MM.1S (cell line): ENCODE results near the gene DCDC2C.

Source experiments
- DNase-seq: peaks from one replicate; pipeline ENCODE4 v3.0.0-alpha.2; 2015
- H2AFZ ChIP-seq: fragments of 300-600 bp; sonication (generic); 2 replicates; pipeline ENCODE4 v1.6.0; 2016; ENCODE audit warnings: antibody characterized with exemption, low read length
- H3F3A ChIP-seq: fragments of 300-600 bp; sonication (generic); 2 replicates; pipeline ENCODE4 v1.6.1; 2016; ENCODE audit warnings: mild to moderate bottlenecking, antibody characterized with exemption, low read length, moderate library complexity, mixed read lengths; ENCODE audit not compliant: insufficient read depth
- H3K27ac ChIP-seq: fragments of 300-600 bp; sonication (generic); 2 replicates; pipeline ENCODE4 v1.5.1; 2016; ENCODE audit warnings: mild to moderate bottlenecking, low read length
- H3K27me3 ChIP-seq: fragments of 300-600 bp; sonication (generic); replicated peaks from 2 replicates; pipeline ENCODE4 v1.6.0; 2016; ENCODE audit warnings: low read length; ENCODE audit not compliant: insufficient read depth
- H3K36me3 ChIP-seq: fragments of 300-600 bp; sonication (generic); replicated peaks from 2 replicates; pipeline ENCODE4 v1.6.1; 2016; ENCODE audit warnings: mild to moderate bottlenecking, low read length, mixed read lengths; ENCODE audit not compliant: insufficient read depth
- H3K4me1 ChIP-seq: fragments of 300-600 bp; sonication (generic); 2 replicates; pipeline ENCODE4 v1.6.1; 2016; ENCODE audit warnings: low read length, mixed read lengths
- H3K4me2 ChIP-seq: fragments of 300-600 bp; sonication (generic); 2 replicates; pipeline ENCODE4 v1.6.0; 2016; ENCODE audit warnings: low read depth, low read length
- H3K4me3 ChIP-seq: fragments of 300-600 bp; sonication (generic); 2 replicates; pipeline ENCODE4 v1.5.1; 2016; ENCODE audit warnings: low read length, mixed read lengths
- H3K79me2 ChIP-seq: fragments of 300-600 bp; sonication (generic); 2 replicates; pipeline ENCODE4 v1.6.1; 2016; ENCODE audit warnings: mixed run types, low read length, mixed read lengths
- H3K9ac ChIP-seq: fragments of 300-600 bp; sonication (generic); 2 replicates; pipeline ENCODE4 v1.6.1; 2016; ENCODE audit warnings: low read length, mixed read lengths
- H3K9me2 ChIP-seq: fragments of 300-600 bp; sonication (generic); replicated peaks from 2 replicates; pipeline ENCODE4 v1.6.1; 2016; ENCODE audit warnings: mild to moderate bottlenecking, low read length, mixed read lengths; ENCODE audit not compliant: insufficient read depth
- H3K9me3 ChIP-seq: fragments of 300-600 bp; sonication (generic); replicated peaks from 2 replicates; pipeline ENCODE4 v1.6.1; 2016; ENCODE audit warnings: mild to moderate bottlenecking, low read length, mixed read lengths; ENCODE audit not compliant: insufficient read depth
- H4K20me1 ChIP-seq: fragments of 300-600 bp; sonication (generic); 2 replicates; pipeline ENCODE4 v1.6.1; 2016; ENCODE audit warnings: mild to moderate bottlenecking, low read length, moderate library complexity, mixed read lengths; ENCODE audit not compliant: insufficient read depth
- CTCF ChIP-seq: fragments of 300-600 bp; sonication (generic); IDR thresholded peaks from 2 replicates; pipeline ENCODE4 v1.5.1; 2016; ENCODE audit warnings: antibody characterized with exemption, low read length, mixed read lengths
- EZH2 ChIP-seq: fragments of 300-600 bp; sonication (generic); optimal IDR thresholded peaks from 2 replicates; pipeline ENCODE3; 2017; ENCODE audit warnings: low read depth, mild to moderate bottlenecking, antibody characterized with exemption, low read length, mixed read lengths
- EZH2phosphoT487 ChIP-seq: fragments of 300-600 bp; sonication (generic); IDR thresholded peaks from 2 replicates; pipeline ENCODE4 v1.6.1; 2018; ENCODE audit warnings: antibody characterized with exemption, low read length

The DCDC2C gene

DNA sequence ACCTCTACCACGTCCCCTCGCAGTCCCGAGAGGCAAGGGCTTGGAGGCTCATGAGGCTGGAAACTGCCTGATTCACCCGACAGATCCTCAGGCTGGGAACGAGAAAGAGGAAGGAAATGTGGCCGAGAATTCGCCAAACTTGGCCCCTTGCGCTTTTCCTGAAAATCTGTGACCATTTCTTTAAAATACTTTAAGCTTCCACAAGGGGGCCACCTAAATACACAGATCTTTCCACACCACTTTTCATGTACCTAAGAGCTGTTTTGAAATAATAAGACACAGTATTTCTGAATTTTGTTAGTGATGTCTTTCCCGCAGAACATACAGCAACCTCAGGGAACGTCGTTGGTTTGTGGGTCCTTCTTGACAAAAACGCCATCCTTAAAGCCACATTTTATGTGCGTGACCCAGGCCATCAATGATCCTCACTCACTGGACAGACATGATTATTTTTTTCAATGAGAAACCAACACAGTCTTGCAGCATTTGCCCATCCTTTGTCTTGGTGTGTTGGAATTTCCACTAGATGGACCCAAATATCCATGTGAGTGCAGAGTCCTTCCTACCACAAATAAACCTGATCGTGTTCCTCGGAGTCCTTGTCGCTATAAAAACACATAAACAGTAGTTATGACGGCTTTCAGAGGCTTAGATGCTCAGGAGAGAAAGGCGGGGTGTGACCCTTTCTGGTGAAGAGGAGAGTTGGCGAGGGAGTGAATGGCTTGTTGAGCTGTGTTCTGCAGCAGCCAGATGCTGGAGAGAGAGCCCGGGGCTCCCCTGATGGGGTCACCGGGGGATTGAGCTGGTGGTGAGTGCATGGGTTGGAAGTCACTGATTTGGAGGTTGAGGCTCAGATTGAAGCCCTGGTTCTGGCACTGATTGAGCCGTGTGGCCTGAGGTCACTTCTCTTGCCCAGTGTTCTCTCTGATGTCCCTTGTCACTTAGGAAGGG is 25.0 kb downstream of the DCDC2C start:
- Histone ChIP-seq H3K4me1 (no peaks in the 10 kb centered on the region), H3K27me3 (no peaks in the 10 kb centered on the region), H3K4me3 (no peak overlapping the region), H3K9me2 (no peaks in the 10 kb centered on the region), H3K79me2 (no peaks in the 10 kb centered on the region), H3K36me3 (no peaks in the 10 kb centered on the region), H3K4me2 (peak overlapping the region; percentile 27; the same call in 1 of the 2 replicates), H3K9ac (no peak overlapping the region), H3K27ac (no peak overlapping the region), H4K20me1 (no peaks in the 10 kb centered on the region), H2AFZ (no peak overlapping the region), H3F3A (no peaks in the 10 kb centered on the region), H3K9me3 (no peaks in the 10 kb centered on the region)
- no peak for DNase-seq
- TF ChIP-seq EZH2phosphoT487 = no peak
- peak; percentile 31 for TF ChIP-seq CTCF

GRCh38 chr2:3729055-3729448 is 25.7 kb downstream of the DCDC2C start:
- Histone ChIP-seq H3K4me2 (no peak overlapping the region), H3K4me1 (no peaks in the 10 kb centered on the region), H3K4me3 (no peak overlapping the region), H3F3A (no peaks in the 10 kb centered on the region), H3K9ac (no peak overlapping the region), H3K79me2 (no peaks in the 10 kb centered on the region), H3K9me3 (no peaks in the 10 kb centered on the region), H3K36me3 (no peaks in the 10 kb centered on the region), H4K20me1 (no peaks in the 10 kb centered on the region), H3K27ac (no peak overlapping the region), H3K27me3 (no peaks in the 10 kb centered on the region), H2AFZ (no peak overlapping the region), H3K9me2 (no peaks in the 10 kb centered on the region)
- DNase-seq = no peak
- TF ChIP-seq EZH2phosphoT487 = no peak
- TF ChIP-seq CTCF = no peak
- no peak for TF ChIP-seq EZH2

- no peak overlapping the region for H3K9ac ChIP-seq
Observed at GRCh38 chr2:3729786-3730185, 26.4 kb downstream of the DCDC2C start.

More at GRCh38 chr2:3729786-3730185, 26.4 kb downstream of the DCDC2C start:
- Histone ChIP-seq H3K79me2 (no peaks in the 10 kb centered on the region), H3F3A (no peaks in the 10 kb centered on the region), H3K27me3 (no peaks in the 10 kb centered on the region), H3K9me2 (no peaks in the 10 kb centered on the region), H3K36me3 (no peaks in the 10 kb centered on the region), H3K4me2 (no peak overlapping the region), H3K4me3 (no peak overlapping the region), H3K4me1 (no peaks in the 10 kb centered on the region), H3K27ac (no peak overlapping the region), H2AFZ (no peak overlapping the region), H4K20me1 (no peaks in the 10 kb centered on the region), H3K9me3 (no peaks in the 10 kb centered on the region)
- no peak for DNase-seq
- TF ChIP-seq EZH2phosphoT487 (no peak), EZH2 (no peak), CTCF (no peak)
